Mucosa of rectum (tissue), 2 donors: Measurements from ENCODE around the gene NECAB2.

Experiments used
- H3K27ac ChIP-seq, 2 donors: one replicate each; pipeline ENCODE4 v1.7.0; 2013; ENCODE audit warnings: inconsistent platforms in 2 of 2, low read depth in 2 of 2, low read length in 2 of 2
- H3K27me3 ChIP-seq, 2 donors: one replicate each; pipeline ENCODE4 v1.7.0; 2013; ENCODE audit warnings: low read length in 2 of 2; ENCODE audit not compliant: control insufficient read depth in 2 of 2, insufficient read depth in 2 of 2
- H3K36me3 ChIP-seq, 2 donors: one replicate each; pipeline ENCODE4 v1.7.0; 2013; ENCODE audit warnings: low read length in 2 of 2; ENCODE audit not compliant: control insufficient read depth in 2 of 2, insufficient read depth in 2 of 2
- H3K4me1 ChIP-seq, 2 donors: one replicate each; pipeline ENCODE4 v1.7.0; 2013; ENCODE audit warnings: low read length in 2 of 2, mild to moderate bottlenecking in 1 of 2; ENCODE audit not compliant: control insufficient read depth in 2 of 2, insufficient read depth in 2 of 2
- H3K4me3 ChIP-seq, 2 donors: one replicate each; pipeline ENCODE4 v1.7.0; 2013; ENCODE audit warnings: low read length in 2 of 2
- H3K9ac ChIP-seq, 2 donors: one replicate each; pipeline ENCODE4 v1.7.0; 2013; ENCODE audit warnings: low read length in 2 of 2, low read depth in 1 of 2, mild to moderate bottlenecking in 1 of 2
- H3K9me3 ChIP-seq, 2 donors: one replicate each; pipeline ENCODE4 v1.7.0; 2013; ENCODE audit warnings: low read length in 2 of 2; ENCODE audit not compliant: control insufficient read depth in 2 of 2
- donor health status: healthy.
- donor health status: Normal muscosa, but diverticular disease.

NECAB2 gene

GRCh38 chr16:83929811-83930555, 38.1 kb upstream of the NECAB2 start:
- Histone ChIP-seq H3K27ac (no peak overlapping the region), H3K27me3 (no peaks in the 10 kb centered on the region)

GRCh38 chr16:83930730-83931500, 37.1 kb upstream of the NECAB2 start:
- Histone ChIP-seq H3K4me1 (no peaks in the 10 kb centered on the region), H3K27ac (no peak overlapping the region), H3K27me3 (no peaks in the 10 kb centered on the region), H3K9ac (no peak overlapping the region), H3K9me3 (no peaks in the 10 kb centered on the region), H3K4me3 (no peak overlapping the region), H3K36me3 (no peaks in the 10 kb centered on the region)

More at GRCh38 chr16:83929811-83930555, 38.1 kb upstream of the NECAB2 start:
- no peak overlapping the region for H3K4me3 ChIP-seq
- no peaks in the 10 kb centered on the region for H3K36me3 ChIP-seq
- H3K9ac ChIP-seq = no peak overlapping the region
- no peaks in the 10 kb centered on the region for H3K4me1 ChIP-seq
- no peaks in the 10 kb centered on the region for H3K9me3 ChIP-seq

- no peaks in the 10 kb centered on the region for H3K9me3 ChIP-seq
- H3K4me3 ChIP-seq = no peak overlapping the region
- no peaks in the 10 kb centered on the region for H3K4me1 ChIP-seq
- H3K27me3 ChIP-seq = no peaks in the 10 kb centered on the region
- H3K9ac ChIP-seq = no peak overlapping the region
- no peaks in the 10 kb centered on the region for H3K36me3 ChIP-seq
- no peak overlapping the region for H3K27ac ChIP-seq
Observed at GRCh38 chr16:83931556-83931955, 36.5 kb upstream of the NECAB2 start.

GRCh38 chr16:83932304-83932703, 35.7 kb upstream of the NECAB2 start:
- no peak overlapping the region for H3K4me3 ChIP-seq
- H3K4me1 ChIP-seq = no peaks in the 10 kb centered on the region
- no peaks in the 10 kb centered on the region for H3K27me3 ChIP-seq
- no peak overlapping the region for H3K9ac ChIP-seq
- no peak overlapping the region for H3K27ac ChIP-seq
- H3K9me3 ChIP-seq = no peaks in the 10 kb centered on the region
- no peaks in the 10 kb centered on the region for H3K36me3 ChIP-seq

- Histone ChIP-seq H3K9me3 (no peaks in the 10 kb centered on the region), H3K4me3 (no peak overlapping the region), H3K4me1 (no peaks in the 10 kb centered on the region), H3K36me3 (no peaks in the 10 kb centered on the region), H3K9ac (no peak overlapping the region), H3K27me3 (no peaks in the 10 kb centered on the region), H3K27ac (no peak overlapping the region)
Observed at GRCh38 chr16:83932955-83933673, 34.9 kb upstream of the NECAB2 start.

- no peak overlapping the region for H3K27ac ChIP-seq
- no peak overlapping the region for H3K4me3 ChIP-seq
- H3K9me3 ChIP-seq = no peaks in the 10 kb centered on the region
- no peaks in the 10 kb centered on the region for H3K36me3 ChIP-seq
- no peaks in the 10 kb centered on the region for H3K4me1 ChIP-seq
- H3K27me3 ChIP-seq = no peaks in the 10 kb centered on the region
- H3K9ac ChIP-seq = no peak overlapping the region
Observed at GRCh38 chr16:83933885-83934683, 34.0 kb upstream of the NECAB2 start.

- no peaks in the 10 kb centered on the region for H3K36me3 ChIP-seq
- H3K9ac ChIP-seq = no peak overlapping the region
- no peak overlapping the region for H3K4me3 ChIP-seq
- no peaks in the 10 kb centered on the region for H3K4me1 ChIP-seq
- H3K27ac ChIP-seq = no peak overlapping the region
- no peaks in the 10 kb centered on the region for H3K9me3 ChIP-seq
- no peaks in the 10 kb centered on the region for H3K27me3 ChIP-seq
Observed at GRCh38 chr16:83934684-83934977, 33.4 kb upstream of the NECAB2 start.

- Histone ChIP-seq H3K9me3 (no peaks in the 10 kb centered on the region), H3K9ac (no peak overlapping the region), H3K36me3 (no peaks in the 10 kb centered on the region), H3K4me3 (no peak overlapping the region), H3K27ac (no peak overlapping the region), H3K27me3 (no peaks in the 10 kb centered on the region), H3K4me1 (no peaks in the 10 kb centered on the region)
Observed at GRCh38 chr16:83935005-83935857, 32.8 kb upstream of the NECAB2 start.

- Histone ChIP-seq H3K4me3 (no peak overlapping the region), H3K27ac (no peak overlapping the region), H3K9me3 (no peaks in the 10 kb centered on the region)
Observed at GRCh38 chr16:83935858-83936255, 32.2 kb upstream of the NECAB2 start.

More at GRCh38 chr16:83935858-83936255, 32.2 kb upstream of the NECAB2 start:
- H3K36me3 ChIP-seq = no peaks in the 10 kb centered on the region
- no peaks in the 10 kb centered on the region for H3K4me1 ChIP-seq
- no peaks in the 10 kb centered on the region for H3K27me3 ChIP-seq
- no peak overlapping the region for H3K9ac ChIP-seq
